ENCODE measurements around the gene STXBP2.
A peak's percentile ranks its signal among the peaks of the same experiment; 100 is the strongest.

STXBP2 gene

GRCh38 chr19:7625763-7626372, 11.0 kb upstream of the STXBP2 start:
- Histone ChIP-seq H3K9me3 (ENCODE audit: control insufficient read depth, low read length) (no peaks in the 10 kb centered on the region), H3K4me1 (no peaks in the 10 kb centered on the region), H3K27ac (no peak overlapping the region), H3K4me3 (ENCODE audit: low read depth, low read length) (no peak overlapping the region), H3K4me2 (ENCODE audit: low read length) (no peak overlapping the region), H3K36me3 (ENCODE audit: control insufficient read depth, insufficient read depth, low read length) (no peaks in the 10 kb centered on the region), H2AFZ (no peak overlapping the region), H3K27me3 (ENCODE audit: control insufficient read depth, insufficient read depth, low read length) (no peaks in the 10 kb centered on the region), H3K9ac (no peak overlapping the region), H3K79me2 (peaks cover 53% of the 10 kb centered on the region)
- no peak for TF ChIP-seq CTCF (IDR thresholded peaks at IDR 0.05)

- H3K36me3 ChIP-seq (ENCODE audit: control insufficient read depth, insufficient read depth, low read length): no peaks in the 10 kb centered on the region
- peaks cover 55% of the 10 kb centered on the region for H3K79me2 ChIP-seq
- no peaks in the 10 kb centered on the region for H3K4me1 ChIP-seq
Measured at GRCh38 chr19:7627166-7627565, 9.7 kb upstream of the STXBP2 start.

GRCh38 chr19:7628589-7629311, 8.2 kb upstream of the STXBP2 start:
- Histone ChIP-seq H3K9ac (peak overlapping the region; percentile 90), H3K4me3 (ENCODE audit: low read depth, low read length) (peak overlapping the region; percentile 91), H3K36me3 (ENCODE audit: control insufficient read depth, insufficient read depth, low read length) (no peaks in the 10 kb centered on the region), H3K4me2 (ENCODE audit: low read length) (peak overlapping the region; percentile 90), H2AFZ (peak overlapping the region; percentile 78), H3K4me1 (no peaks in the 10 kb centered on the region), H3K9me3 (ENCODE audit: control insufficient read depth, low read length) (no peaks in the 10 kb centered on the region), H3K27me3 (ENCODE audit: control insufficient read depth, insufficient read depth, low read length) (no peaks in the 10 kb centered on the region), H3K79me2 (peaks cover 49% of the 10 kb centered on the region), H3K27ac (peak overlapping the region; percentile 68)
- TF ChIP-seq CTCF (IDR thresholded peaks at IDR 0.05): no peak

More at GRCh38 chr19:7627166-7627565, 9.7 kb upstream of the STXBP2 start:
- H3K27me3 ChIP-seq (ENCODE audit: control insufficient read depth, insufficient read depth, low read length): no peaks in the 10 kb centered on the region
- H3K4me3 ChIP-seq (ENCODE audit: low read depth, low read length): no peak overlapping the region
- H3K4me2 ChIP-seq (ENCODE audit: low read length): no peak overlapping the region
- H3K27ac ChIP-seq: no peak overlapping the region
- no peak for TF ChIP-seq CTCF (IDR thresholded peaks at IDR 0.05)
- H3K9ac ChIP-seq: no peak overlapping the region
- no peak overlapping the region for H2AFZ ChIP-seq
- no peaks in the 10 kb centered on the region for H3K9me3 ChIP-seq (ENCODE audit: control insufficient read depth, low read length)

GRCh38 chr19:7629347-7630054, 7.4 kb upstream of the STXBP2 start, which contains the start of the genes PET100 and XAB2:
PET100 (plus strand) TSS chr19:7629793; CDS start chr19:7629834, 41 bp downstream.
XAB2 (minus strand) TSS chr19:7629545; CDS start chr19:7629527, 18 bp downstream.
- Histone ChIP-seq H3K4me2 (ENCODE audit: low read length) (peak within 1 kb of the TSS; percentile 98), H3K36me3 (ENCODE audit: control insufficient read depth, insufficient read depth, low read length) (no peaks in the 10 kb centered on the region), H3K9ac (peak within 1 kb of the TSS; percentile 90), H3K4me1 (no peaks in the 10 kb centered on the region), H3K79me2 (peaks cover 49% of the 10 kb centered on the region), H2AFZ (peak within 1 kb of the TSS; percentile 78), H3K9me3 (ENCODE audit: control insufficient read depth, low read length) (no peaks in the 10 kb centered on the region), H3K4me3 (ENCODE audit: low read depth, low read length) (peak within 1 kb of the TSS; percentile 91), H3K27ac (peak within 1 kb of the TSS; percentile 68), H3K27me3 (ENCODE audit: control insufficient read depth, insufficient read depth, low read length) (no peaks in the 10 kb centered on the region)
- no peak for TF ChIP-seq CTCF (IDR thresholded peaks at IDR 0.05)

Measured in parathyroid adenoma (tissue), 2 donors.